ENCODE results near the gene ZRANB3. TPM values are rescaled to one million over a fixed set of nuclear protein-coding genes. Genes with fewer than 3 reads are reported as not detected.

ZRANB3 gene
- total and polyA plus RNA-seq, 8 donors, result 0.87 to 16.3 (median 2.6) TPM

- WGBS, 5 donors, result 90 to 100% (median 93%) methylated on average over 1 of the region's 1 CpG
- intact Hi-C loops (cut with DNase I; ENCODE audit: low total_unique reads), result no loop called here
These were observed 249.6 kb downstream of the ZRANB3 start for GRCh38 chr2:135281379-135281778.

DNA sequence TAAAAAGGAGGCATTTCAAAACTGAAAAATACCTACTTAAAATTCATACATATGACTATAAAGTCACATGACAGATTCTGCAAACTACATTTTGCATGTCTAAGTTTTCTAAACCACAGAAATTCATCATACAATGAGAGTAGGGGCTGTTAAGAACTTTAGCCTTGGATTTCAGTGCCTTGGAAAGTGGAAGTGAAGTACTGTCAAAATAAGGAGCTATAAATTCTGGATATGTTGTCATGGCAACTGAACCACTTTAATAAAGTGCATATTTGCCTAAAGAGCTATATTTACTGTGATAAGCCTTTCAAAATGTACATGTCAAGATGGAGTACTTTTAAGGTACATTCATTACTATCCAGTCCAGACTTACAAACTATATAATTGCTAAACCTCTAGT, 251.8 kb downstream of the ZRANB3 start:
- DNase-seq, result no peak
- intact Hi-C loops (cut with DNase I; ENCODE audit: low total_unique reads), result no loop called here
- no peaks in the 10 kb centered on the region for H3K27me3 ChIP-seq
- H3K27ac ChIP-seq, result no peak overlapping the region
- H3K4me1 ChIP-seq, result no peaks in the 10 kb centered on the region
- no peak for TF ChIP-seq POLR2A (IDR thresholded peaks at IDR 0.05)
- TF ChIP-seq POLR2AphosphoS5 (IDR thresholded peaks at IDR 0.05), result no peak
- TF ChIP-seq, protein P1, sequence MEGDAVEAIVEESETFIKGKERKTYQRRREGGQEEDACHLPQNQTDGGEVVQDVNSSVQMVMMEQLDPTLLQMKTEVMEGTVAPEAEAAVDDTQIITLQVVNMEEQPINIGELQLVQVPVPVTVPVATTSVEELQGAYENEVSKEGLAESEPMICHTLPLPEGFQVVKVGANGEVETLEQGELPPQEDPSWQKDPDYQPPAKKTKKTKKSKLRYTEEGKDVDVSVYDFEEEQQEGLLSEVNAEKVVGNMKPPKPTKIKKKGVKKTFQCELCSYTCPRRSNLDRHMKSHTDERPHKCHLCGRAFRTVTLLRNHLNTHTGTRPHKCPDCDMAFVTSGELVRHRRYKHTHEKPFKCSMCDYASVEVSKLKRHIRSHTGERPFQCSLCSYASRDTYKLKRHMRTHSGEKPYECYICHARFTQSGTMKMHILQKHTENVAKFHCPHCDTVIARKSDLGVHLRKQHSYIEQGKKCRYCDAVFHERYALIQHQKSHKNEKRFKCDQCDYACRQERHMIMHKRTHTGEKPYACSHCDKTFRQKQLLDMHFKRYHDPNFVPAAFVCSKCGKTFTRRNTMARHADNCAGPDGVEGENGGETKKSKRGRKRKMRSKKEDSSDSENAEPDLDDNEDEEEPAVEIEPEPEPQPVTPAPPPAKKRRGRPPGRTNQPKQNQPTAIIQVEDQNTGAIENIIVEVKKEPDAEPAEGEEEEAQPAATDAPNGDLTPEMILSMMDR (IDR thresholded peaks at IDR 0.05), result no peak
- no peak for TF ChIP-seq EP300 (IDR thresholded peaks at IDR 0.05)
- no peaks in the 10 kb centered on the region for H3K9me3 ChIP-seq
- H3K4me3 ChIP-seq, result no peak overlapping the region
- H3K36me3 ChIP-seq, result no peaks in the 10 kb centered on the region

More at GRCh38 chr2:135281379-135281778, 249.6 kb downstream of the ZRANB3 start:
- TF ChIP-seq, protein P1 (IDR thresholded peaks at IDR 0.05), result no peak
- no peak for TF ChIP-seq POLR2A (IDR thresholded peaks at IDR 0.05)
- no peak for TF ChIP-seq EP300 (IDR thresholded peaks at IDR 0.05)
- no peak for TF ChIP-seq POLR2AphosphoS5 (IDR thresholded peaks at IDR 0.05)
- Histone ChIP-seq H3K27me3 (no peaks in the 10 kb centered on the region), H3K4me3 (no peak overlapping the region), H3K4me1 (no peaks in the 10 kb centered on the region), H3K9me3 (peaks cover 0 to 2% (median 0%) of the 10 kb centered on the region in 4 donors), H3K27ac (no peak overlapping the region), H3K36me3 (no peaks in the 10 kb centered on the region)
- DNase-seq, result no peak

GRCh38 chr2:135276525-135276924, 254.5 kb downstream of the ZRANB3 start:
- intact Hi-C loops (cut with DNase I; ENCODE audit: low total_unique reads), result no loop called here
- no peaks in the 10 kb centered on the region for H3K27me3 ChIP-seq
- DNase-seq, result no peak
- no peaks in the 10 kb centered on the region for H3K4me1 ChIP-seq
- peaks cover 0 to 3% (median 0%) of the 10 kb centered on the region in 4 donors for H3K36me3 ChIP-seq
- no peak overlapping the region for H3K4me3 ChIP-seq
- no peaks in the 10 kb centered on the region for H3K9me3 ChIP-seq
- 44 to 71% (median 54%) methylated on average over 2 of the region's 2 CpGs for WGBS, 5 donors
- TF ChIP-seq, protein P1 (IDR thresholded peaks at IDR 0.05), result no peak
- no peak for TF ChIP-seq POLR2AphosphoS5 (IDR thresholded peaks at IDR 0.05)
- TF ChIP-seq POLR2A (IDR thresholded peaks at IDR 0.05), result no peak
- no peak for TF ChIP-seq EP300 (IDR thresholded peaks at IDR 0.05)
- no peak overlapping the region for H3K27ac ChIP-seq

DNA sequence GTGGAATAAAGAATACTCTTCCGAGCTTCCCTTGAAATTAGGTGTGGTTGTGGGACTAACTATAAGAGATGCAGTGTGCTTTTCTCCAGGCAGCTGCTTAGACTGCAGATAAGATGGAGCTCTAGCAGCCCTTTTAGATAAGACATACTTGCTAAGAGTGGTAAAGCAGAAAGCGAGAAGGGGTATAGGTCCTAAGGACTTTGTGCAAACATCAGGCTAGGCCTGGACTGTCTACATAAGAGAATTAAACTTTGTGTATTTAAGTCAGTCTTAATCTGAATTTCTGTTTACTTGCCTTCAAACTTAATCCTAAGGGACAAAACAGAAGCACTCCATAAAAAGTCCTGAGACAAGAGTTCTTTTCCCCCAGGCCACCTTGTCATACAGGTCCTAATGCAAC, 260.0 kb downstream of the ZRANB3 start:
- intact Hi-C loops (cut with DNase I; ENCODE audit: low total_unique reads), result no loop called here
- Histone ChIP-seq H3K9me3 (no peaks in the 10 kb centered on the region), H3K4me1 (peaks cover 0 to 4% (median 0%) of the 10 kb centered on the region in 4 donors), H3K27me3 (no peaks in the 10 kb centered on the region), H3K27ac (no peak overlapping the region), H3K4me3 (no peak overlapping the region), H3K36me3 (peaks cover 0 to 3% (median 0%) of the 10 kb centered on the region in 4 donors)
- 33 to 71% (median 63%) methylated on average over 2 of the region's 2 CpGs for WGBS, 5 donors
- peak in 1 of 2 donors; percentile 10 for DNase-seq
- TF ChIP-seq, protein P1 (IDR thresholded peaks at IDR 0.05), result no peak
- TF ChIP-seq EP300 (IDR thresholded peaks at IDR 0.05), result no peak
- no peak for TF ChIP-seq POLR2AphosphoS5 (IDR thresholded peaks at IDR 0.05)
- TF ChIP-seq POLR2A (IDR thresholded peaks at IDR 0.05), result no peak
